HCT116 (cell line): ENCODE results near the gene TMEM181. TPM values are rescaled to one million over a fixed set of nuclear protein-coding genes. Genes with fewer than 3 reads are reported as not detected.

Source experiments
- ATAC-seq: fragments of 200-7000 bp; cut with Tn5 transposase; 2 replicates; pipeline ENCODE4 v1.9.1; 2020; ENCODE audit warnings: mild to moderate bottlenecking, moderate library complexity
- BruUV-seq: library from RNA; stranded (reverse); fragments of 400-500 nt; replicated peaks from 2 replicates; lab custom pipeline; 2021; lab: Mats Ljungman, UMichigan
- CTCF ChIA-PET: fragments of 300-600 bp; sonication (Branson Sonifier 250); formaldehyde crosslinking; loops from one replicate; lab custom pipeline; 2021; ENCODE audit warnings: antibody characterized with exemption; lab: Charles Lee
- POLR2A ChIA-PET: fragments of 300-600, 350-600 bp; sonication (Branson Sonifier 250); formaldehyde crosslinking; loops from one replicate; lab custom pipeline; 2021; ENCODE audit warnings: antibody characterized with exemption; lab: Charles Lee
- RAD21 ChIA-PET, 2 experiments: fragments of 300-600 bp; sonication (Branson Sonifier 250); formaldehyde crosslinking; loops; one replicate each; lab custom pipeline; 2023; ENCODE audit warnings: low total read pairs in 2 of 2; ENCODE audit not compliant: uncharacterized antibody in 2 of 2, unreplicated experiment in 2 of 2, low non-redundant PET in 1 of 2; lab: Charles Lee
- DNase-seq: peaks from one replicate; pipeline ENCODE4 v3.0.0-alpha.2; 2010; ENCODE audit warnings: low read depth, low spot score
- H2AFZ ChIP-seq: fragments of 200-600 bp; shearing (Covaris generic), sonication (generic); 2 replicates; pipeline ENCODE4 v1.6.1; 2017; ENCODE audit warnings: low read depth, mixed run types, mixed read lengths, antibody characterized with exemption, low read length; ENCODE audit not compliant: poor library complexity, severe bottlenecking
- H3K27ac ChIP-seq: 2 replicates; pipeline ENCODE4 v1.5.1; 2012; ENCODE audit warnings: low read depth, low read length
- H3K27me3 ChIP-seq: fragments of 200-600 bp; sonication (generic); 2 replicates; pipeline ENCODE4 v1.6.1; 2016; ENCODE audit warnings: mixed run types, low read length, mixed read lengths; ENCODE audit not compliant: insufficient read depth
- H3K36me3 ChIP-seq, 2 experiments: fragments of 200-500 bp in 1 of 2; fragments of 200-600 bp in 1 of 2; sonication (Bioruptor generic) in 1 of 2; sonication (generic) in 1 of 2; 2 replicates each; pipeline versions ENCODE4 v1.5.1 to v1.6.1; 2014 to 2016; ENCODE audit warnings: low read length in 2 of 2, inconsistent platforms in 1 of 2, mixed read lengths in 1 of 2, mixed run types in 1 of 2; ENCODE audit not compliant: insufficient read depth in 2 of 2, control insufficient read depth in 1 of 2
- H3K4me1 ChIP-seq, 2 experiments: fragments of 200-600 bp in 1 of 2; sonication (generic) in 1 of 2; 2 replicates each; pipeline versions ENCODE4 v1.5.1 to v1.6.1; 2012 to 2017; ENCODE audit warnings: low read length in 2 of 2, inconsistent platforms in 1 of 2, mild to moderate bottlenecking in 1 of 2, mixed read lengths in 1 of 2, mixed run types in 1 of 2, moderate library complexity in 1 of 2; ENCODE audit not compliant: insufficient read depth in 2 of 2, control insufficient read depth in 1 of 2
- H3K4me2 ChIP-seq: fragments of 200-600 bp; sonication (generic); 2 replicates; pipeline ENCODE4 v1.6.1; 2017; ENCODE audit warnings: mixed run types, low read length, mixed read lengths
- H3K4me3 ChIP-seq, 2 experiments: fragments of 200-600 bp in 1 of 2; sonication (generic) in 1 of 2; replicated peaks in 1 of 2; 2 replicates each; pipeline ENCODE4 v1.5.1; 2011 to 2016; ENCODE audit warnings: low read length in 2 of 2, control low read depth in 1 of 2, low read depth in 1 of 2, mild to moderate bottlenecking in 1 of 2, mixed read lengths in 1 of 2, mixed run types in 1 of 2
- H3K79me2 ChIP-seq: fragments of 200-600 bp; sonication (generic); 2 replicates; pipeline ENCODE4 v1.6.1; 2017; ENCODE audit warnings: mild to moderate bottlenecking, mixed run types, low read length, moderate library complexity, mixed read lengths; ENCODE audit not compliant: insufficient read depth
- H3K9ac ChIP-seq: fragments of 200-600 bp; sonication (generic); 2 replicates; pipeline ENCODE4 v1.6.1; 2016; ENCODE audit warnings: low read length, mixed read lengths
- H3K9me2 ChIP-seq: fragments of 200-600 bp; sonication (generic), shearing (Covaris generic); 2 replicates; pipeline ENCODE4 v1.6.1; 2017; ENCODE audit warnings: mixed run types, mild to moderate bottlenecking, moderate library complexity; ENCODE audit not compliant: insufficient read depth
- H3K9me3 ChIP-seq, 2 experiments: fragments of 200-500 bp in 1 of 2; fragments of 200-600 bp in 1 of 2; sonication (Bioruptor generic) in 1 of 2; sonication (generic) in 1 of 2; 2 replicates each; pipeline ENCODE4 v1.6.1; 2014 to 2017; ENCODE audit warnings: low read length in 2 of 2, mixed read lengths in 2 of 2, inconsistent platforms in 1 of 2, low read depth in 1 of 2, mild to moderate bottlenecking in 1 of 2, mixed run types in 1 of 2, moderate library complexity in 1 of 2; ENCODE audit not compliant: control insufficient read depth in 1 of 2, insufficient read depth in 1 of 2
- H4K20me1 ChIP-seq: fragments of 200-600 bp; sonication (generic), shearing (Covaris generic); 2 replicates; pipeline ENCODE4 v1.6.1; 2017; ENCODE audit warnings: mixed run types, mild to moderate bottlenecking, moderate library complexity; ENCODE audit not compliant: insufficient read depth
- CEBPB ChIP-seq: IDR thresholded peaks from 2 replicates; pipeline ENCODE4 v1.6.1; 2012; ENCODE audit warnings: low read depth
- CTCF ChIP-seq, 3 experiments: fragments of 200-600 bp in 1 of 3; sonication (generic) in 1 of 3; IDR thresholded peaks in 2 of 3; conservative IDR thresholded peaks in 1 of 3; 2 replicates each; pipeline ENCODE4 v1.5.1; 2012 to 2017; ENCODE audit warnings: low read depth in 2 of 3, low read length in 2 of 3, antibody characterized with exemption in 1 of 3, borderline replicate concordance in 1 of 3, control low read depth in 1 of 3, mild to moderate bottlenecking in 1 of 3, mixed read lengths in 1 of 3, mixed run types in 1 of 3, moderate library complexity in 1 of 3; ENCODE audit not compliant: insufficient read depth in 1 of 3
- ELF1 ChIP-seq: IDR thresholded peaks from 2 replicates; pipeline ENCODE4 v1.6.1; 2012; ENCODE audit warnings: low read depth, borderline replicate concordance
- EZH2 ChIP-seq: fragments of 200-600 bp; sonication (generic); IDR thresholded peaks from 2 replicates; pipeline ENCODE4 v1.6.1; 2017; ENCODE audit warnings: antibody characterized with exemption, mixed run types
- JUND ChIP-seq: IDR thresholded peaks from 2 replicates; pipeline ENCODE4 v1.6.1; 2012
- POLR2AphosphoS5 ChIP-seq: IDR thresholded peaks from 2 replicates; pipeline ENCODE4 v1.6.1; 2011; ENCODE audit warnings: mild to moderate bottlenecking, low read depth, low read length, moderate library complexity
- RAD21 ChIP-seq: IDR thresholded peaks from 2 replicates; pipeline ENCODE4 v1.6.1; 2012; ENCODE audit warnings: low read depth, mild to moderate bottlenecking
- REST ChIP-seq: IDR thresholded peaks from 2 replicates; pipeline ENCODE4 v1.6.1; 2012; ENCODE audit warnings: low read depth
- SP1 ChIP-seq: IDR thresholded peaks from 2 replicates; pipeline ENCODE4 v1.6.1; 2012; ENCODE audit warnings: low read depth
- TCF7L2 ChIP-seq: IDR thresholded peaks from 2 replicates; pipeline ENCODE4 v1.7.0; 2011; ENCODE audit warnings: borderline replicate concordance, inconsistent platforms; ENCODE audit not compliant: insufficient read depth, insufficient read length; ENCODE audit errors: extremely low read depth
- ZNF274 ChIP-seq: fragments of 200-500 bp; sonication (Bioruptor generic); IDR thresholded peaks from 2 replicates; pipeline ENCODE4 v1.6.1; 2014; ENCODE audit warnings: mild to moderate bottlenecking, low read depth, low read length, inconsistent platforms
- intact Hi-C: fragments of 100-400 bp; cut with micrococcal nuclease; formaldehyde crosslinking; loops from 2 replicates; pipeline ENCODE4 v1.10.0; 2022
- total RNA-seq: library from RNA; stranded (reverse); gene quantifications from one replicate; pipeline ENCODE4 v1.2.1, GENCODE V29; 2021; ENCODE audit not compliant: unreplicated experiment

The TMEM181 gene
- total RNA-seq, 1 experiment from 2014 or later = 34.4 TPM

GRCh38 chr6:158570681-158570962 is 10.7 kb downstream of the TMEM181 start:
- no peak for TF ChIP-seq TCF7L2
- no peak for TF ChIP-seq ZNF274
- no peak for TF ChIP-seq REST
- no peak for TF ChIP-seq RAD21
- no peak for TF ChIP-seq EZH2
- TF ChIP-seq JUND = no peak
- TF ChIP-seq CTCF (IDR thresholded peaks at IDR 0.05 in 2 of 3, conservative IDR thresholded peaks at IDR 0.05 in 1 of 3; ENCODE audit: borderline replicate concordance in 1 of 3, insufficient read depth in 1 of 3, low read depth in 2 of 3, low read length in 2 of 3) = no peak
- TF ChIP-seq CEBPB = no peak
- TF ChIP-seq POLR2AphosphoS5 = no peak
- TF ChIP-seq SP1 = no peak
- no peak for TF ChIP-seq ELF1
- BruUV-seq = no TSS peak
- H3K4me1 ChIP-seq = no peaks in the 10 kb centered on the region
- H3K9me3 ChIP-seq = no peaks in the 10 kb centered on the region
- H4K20me1 ChIP-seq = no peaks in the 10 kb centered on the region
- POLR2A ChIA-PET = interaction anchor here (0.9 kb wide), 1 partner anchor 12 kb away, joined by 3 read pairs; no protein-coding TSS in a partner anchor
- peaks cover 0 to 12% of the 10 kb centered on the region in 2 experiments; a peak in 2 of 4 replicates for H3K36me3 ChIP-seq
- CTCF ChIA-PET = no interaction called here
- peaks cover 86% of the 10 kb centered on the region for H3K79me2 ChIP-seq
- RAD21 ChIA-PET = no interaction called here
- intact Hi-C loops = no loop called here
- no peak overlapping the region for H3K4me3 ChIP-seq
- H3K9me2 ChIP-seq = no peaks in the 10 kb centered on the region
- no peak overlapping the region for H3K4me2 ChIP-seq
- ATAC-seq (no peak), DNase-seq (no peak)
- no peak overlapping the region for H2AFZ ChIP-seq
- no peak overlapping the region for H3K9ac ChIP-seq
- H3K27me3 ChIP-seq = no peaks in the 10 kb centered on the region
- no peak overlapping the region for H3K27ac ChIP-seq
